ENCODE measurements around the gene EIF2B4.

DNA sequence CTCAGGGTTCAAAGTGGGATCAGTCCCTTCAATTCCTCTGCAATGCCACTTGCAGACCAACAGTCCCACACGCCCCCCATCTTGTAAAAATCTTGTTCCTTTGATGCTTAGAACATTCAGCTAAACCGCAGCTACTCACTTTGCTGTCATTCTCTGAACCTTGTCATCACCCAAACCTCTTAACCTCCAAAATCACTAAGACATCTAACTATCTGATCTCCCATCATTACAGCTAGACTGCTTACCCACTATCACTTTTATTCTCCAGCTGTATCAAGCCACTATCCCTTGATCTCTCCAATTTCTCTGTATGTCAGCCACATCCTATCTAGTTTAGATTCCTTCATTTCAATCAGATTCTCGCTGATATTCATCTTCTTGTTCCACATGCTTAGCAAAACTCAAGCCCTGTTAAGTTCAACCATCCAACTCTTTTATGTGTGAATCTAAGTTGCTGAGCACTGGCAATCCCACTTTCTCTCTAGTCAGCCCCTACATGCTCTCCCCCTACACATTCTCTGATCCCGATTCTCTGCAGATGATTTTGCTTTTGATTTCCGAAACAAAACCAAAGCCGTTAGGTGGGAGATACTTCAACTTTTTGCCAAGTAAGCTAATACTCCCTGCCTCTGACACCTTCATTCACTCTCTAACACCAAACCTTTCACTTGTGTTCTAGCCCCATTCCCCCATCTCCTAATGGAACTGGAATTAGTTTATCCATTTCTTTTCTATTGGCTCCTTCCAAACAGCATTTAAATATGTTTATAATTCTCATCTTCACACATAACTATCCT is 18.1 kb downstream of the EIF2B4 start:
- TF ChIP-seq, protein P1, sequence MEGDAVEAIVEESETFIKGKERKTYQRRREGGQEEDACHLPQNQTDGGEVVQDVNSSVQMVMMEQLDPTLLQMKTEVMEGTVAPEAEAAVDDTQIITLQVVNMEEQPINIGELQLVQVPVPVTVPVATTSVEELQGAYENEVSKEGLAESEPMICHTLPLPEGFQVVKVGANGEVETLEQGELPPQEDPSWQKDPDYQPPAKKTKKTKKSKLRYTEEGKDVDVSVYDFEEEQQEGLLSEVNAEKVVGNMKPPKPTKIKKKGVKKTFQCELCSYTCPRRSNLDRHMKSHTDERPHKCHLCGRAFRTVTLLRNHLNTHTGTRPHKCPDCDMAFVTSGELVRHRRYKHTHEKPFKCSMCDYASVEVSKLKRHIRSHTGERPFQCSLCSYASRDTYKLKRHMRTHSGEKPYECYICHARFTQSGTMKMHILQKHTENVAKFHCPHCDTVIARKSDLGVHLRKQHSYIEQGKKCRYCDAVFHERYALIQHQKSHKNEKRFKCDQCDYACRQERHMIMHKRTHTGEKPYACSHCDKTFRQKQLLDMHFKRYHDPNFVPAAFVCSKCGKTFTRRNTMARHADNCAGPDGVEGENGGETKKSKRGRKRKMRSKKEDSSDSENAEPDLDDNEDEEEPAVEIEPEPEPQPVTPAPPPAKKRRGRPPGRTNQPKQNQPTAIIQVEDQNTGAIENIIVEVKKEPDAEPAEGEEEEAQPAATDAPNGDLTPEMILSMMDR (conservative IDR thresholded peaks at IDR 0.05), result no peak
- no peak for TF ChIP-seq ZFX (IDR thresholded peaks at IDR 0.05)

All from C4-2B (cell line).